ENCODE results near the gene PCSK1N.
"Not testable (repeated sequence)": the region's sequence is repeated elsewhere in the genome, so short reads cannot be mapped to it uniquely, and the experiment has no call there.

Gene PCSK1N, protein sequence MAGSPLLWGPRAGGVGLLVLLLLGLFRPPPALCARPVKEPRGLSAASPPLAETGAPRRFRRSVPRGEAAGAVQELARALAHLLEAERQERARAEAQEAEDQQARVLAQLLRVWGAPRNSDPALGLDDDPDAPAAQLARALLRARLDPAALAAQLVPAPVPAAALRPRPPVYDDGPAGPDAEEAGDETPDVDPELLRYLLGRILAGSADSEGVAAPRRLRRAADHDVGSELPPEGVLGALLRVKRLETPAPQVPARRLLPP

DNA sequence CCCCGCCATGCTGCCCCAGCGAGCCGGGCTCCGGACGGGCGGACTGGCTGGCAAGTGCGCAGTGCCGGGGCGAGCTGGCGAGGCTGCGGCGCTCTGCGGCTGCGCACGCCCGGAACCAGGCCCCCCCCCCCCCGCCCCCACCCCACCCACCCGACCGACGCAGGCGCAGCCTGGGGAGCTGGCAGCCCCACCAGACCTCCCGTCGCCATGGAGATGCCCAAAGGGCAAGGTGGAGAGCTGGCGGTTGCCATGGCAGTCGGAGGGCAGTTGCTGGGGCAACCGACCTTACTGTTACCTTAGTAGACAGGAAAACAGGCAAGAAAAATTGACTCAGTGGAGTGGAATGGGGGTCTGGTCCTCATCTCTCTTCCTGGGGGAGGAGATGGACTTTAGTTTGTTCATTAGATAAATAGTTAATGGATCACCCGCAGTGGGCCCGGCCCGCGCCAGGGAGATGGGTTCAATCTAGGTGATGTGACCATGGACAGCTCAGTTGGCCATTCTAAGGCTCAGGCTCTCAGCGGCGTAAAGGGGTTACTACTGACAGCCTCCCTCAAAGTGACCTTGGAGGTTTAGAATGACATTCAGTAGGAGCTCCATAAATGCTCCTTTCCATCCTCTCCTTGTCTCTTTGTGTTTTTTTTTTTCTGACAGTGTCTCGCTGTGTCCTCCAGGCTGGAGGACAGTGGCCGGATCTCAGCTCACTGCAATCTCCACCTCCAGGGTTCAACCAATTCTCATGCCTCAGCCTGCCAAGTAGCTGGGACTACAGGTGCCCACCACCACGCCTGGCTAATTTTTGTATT, at the start of gene PCSK1N:
TSS of gene PCSK1N (minus strand) at position 87 of the 806 bp plus-strand sequence. CDS start at position 9, 78 bp downstream.
- DNase-seq (ENCODE audit: low read depth), result no peak

DNA sequence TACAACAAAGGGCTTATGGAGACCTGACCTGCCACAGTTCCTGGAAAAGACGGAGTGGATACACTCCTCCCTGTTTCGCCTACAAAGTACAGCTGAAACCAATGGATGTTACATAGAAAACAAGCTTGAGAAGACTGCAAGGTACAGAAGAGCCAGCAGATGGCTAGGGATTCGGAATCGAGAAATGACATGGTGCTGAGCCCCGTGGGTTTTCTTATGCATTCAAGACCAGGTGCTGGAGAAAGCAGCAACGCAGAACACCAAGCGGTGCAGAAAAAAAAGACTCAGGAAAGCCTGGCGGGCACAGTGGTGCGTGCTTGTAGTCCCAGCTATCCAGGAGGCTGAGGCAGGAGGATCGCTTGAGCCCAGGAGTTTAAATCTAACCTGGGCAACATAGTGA, 48.3 kb upstream of the PCSK1N start:
- no peak for DNase-seq (ENCODE audit: low read depth)

DNA sequence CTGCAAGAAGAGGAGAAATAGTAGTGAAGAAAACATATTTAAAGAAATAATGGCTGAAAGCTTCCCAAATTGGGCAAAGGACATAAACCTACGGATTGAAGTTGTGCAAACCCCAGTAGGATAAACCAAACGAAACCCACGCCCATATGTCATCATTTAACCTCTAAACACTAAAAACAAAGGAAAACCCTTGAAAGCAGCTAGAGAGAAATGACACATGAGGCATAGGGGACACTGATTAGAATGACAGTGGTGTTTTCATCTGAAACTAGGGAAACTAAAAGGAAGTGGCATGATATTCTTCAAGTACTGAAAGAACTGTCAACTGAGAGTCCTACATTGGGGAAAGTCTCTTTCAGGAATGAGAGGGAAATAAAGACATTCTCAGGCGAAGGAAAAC, 41.5 kb upstream of the PCSK1N start:
- not testable (repeated sequence) for DNase-seq (ENCODE audit: low read depth)

DNA sequence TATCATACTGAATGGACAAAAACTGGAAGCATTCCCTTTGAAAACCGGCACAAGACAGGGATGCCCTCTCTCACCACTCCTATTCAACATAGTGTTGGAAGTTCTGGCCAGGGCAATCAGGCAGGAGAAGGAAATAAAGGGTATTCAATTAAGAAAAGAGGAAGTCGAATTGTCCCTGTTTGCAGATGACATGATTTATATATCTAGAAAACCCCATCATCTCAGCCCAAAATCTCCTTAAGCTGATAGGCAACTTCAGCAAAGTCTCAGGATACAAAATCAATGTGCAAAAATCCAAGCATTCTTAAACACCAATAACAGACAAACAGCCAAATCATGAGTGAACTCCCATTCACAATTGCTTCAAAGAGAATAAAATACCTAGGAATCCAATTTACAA, 36.6 kb upstream of the PCSK1N start:
- not testable (repeated sequence) for DNase-seq (ENCODE audit: low read depth)

DNA sequence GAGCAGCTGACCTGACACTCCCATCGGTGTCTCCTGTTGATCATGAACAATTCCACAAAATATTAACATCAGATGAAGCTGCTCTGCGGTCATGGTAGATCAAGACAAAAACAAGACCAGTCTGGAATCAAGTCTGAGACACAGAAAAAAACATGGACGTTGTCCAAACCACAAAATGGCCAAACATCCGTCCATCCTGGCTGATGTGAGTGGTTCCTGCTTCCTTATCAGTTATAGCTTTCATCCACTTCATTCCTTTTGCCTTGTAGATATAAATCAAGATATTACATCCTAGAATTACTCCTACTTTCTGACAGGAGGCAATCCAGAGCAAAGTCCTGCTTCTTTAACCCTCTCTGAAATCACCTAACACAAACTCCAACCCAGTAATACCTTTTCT, 28.8 kb upstream of the PCSK1N start:
- peak; percentile 63 for DNase-seq (ENCODE audit: low read depth)

DNA sequence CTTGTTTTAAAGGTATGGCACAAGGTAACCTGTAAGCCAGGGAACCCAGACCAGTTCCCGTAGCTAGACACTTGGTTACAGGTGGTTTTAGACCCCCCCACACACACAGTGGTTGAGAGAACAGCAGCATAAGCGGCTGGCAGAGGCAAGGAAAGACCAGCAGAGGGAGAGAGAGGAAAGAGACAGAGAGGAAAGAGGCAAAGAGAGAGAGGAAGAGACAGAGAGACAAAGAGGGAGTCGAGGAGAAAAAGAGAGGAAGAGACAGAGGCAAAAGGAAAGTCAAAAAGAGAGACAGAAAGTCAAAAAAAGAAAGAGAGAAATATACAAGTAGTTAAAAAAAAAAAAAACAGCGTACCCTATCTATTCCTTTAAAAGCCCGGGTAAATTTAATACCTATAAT, 19.5 kb upstream of the PCSK1N start:
- DNase-seq (ENCODE audit: low read depth), result no peak

DNA sequence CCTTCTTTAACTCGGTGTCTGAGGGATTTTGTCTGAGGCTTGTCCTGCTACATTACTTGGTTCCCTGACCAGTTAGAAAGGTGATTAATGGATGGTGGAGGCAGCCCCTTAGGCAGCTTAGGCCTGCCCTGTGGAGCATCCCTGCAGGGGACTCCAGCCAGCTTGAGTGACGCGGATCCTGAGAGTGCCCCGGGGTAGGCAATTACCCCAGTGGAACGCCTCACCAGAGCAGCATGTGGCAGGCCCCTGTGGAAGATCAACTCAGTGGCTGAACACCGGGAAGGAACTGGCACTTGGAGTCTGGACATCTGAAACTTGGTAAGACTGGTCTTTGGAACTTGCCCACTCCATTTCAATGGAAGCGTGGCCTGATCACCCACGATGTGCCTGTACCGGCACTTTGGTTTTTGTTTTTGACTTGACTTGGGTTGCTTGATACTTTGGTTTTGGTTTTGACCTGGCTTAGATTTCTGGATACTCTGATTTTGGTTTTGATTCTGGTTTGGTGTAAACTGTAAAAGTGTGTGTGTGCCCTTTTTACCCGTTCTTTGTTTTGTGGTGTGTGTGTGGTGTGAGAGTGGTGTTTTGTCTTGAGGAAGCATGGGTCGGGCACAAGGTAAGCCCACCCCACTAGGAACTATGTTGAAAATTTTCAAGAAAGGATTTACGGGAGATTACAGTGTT, 18.9 kb upstream of the PCSK1N start:
- DNase-seq (ENCODE audit: low read depth), result not testable (repeated sequence)

DNA sequence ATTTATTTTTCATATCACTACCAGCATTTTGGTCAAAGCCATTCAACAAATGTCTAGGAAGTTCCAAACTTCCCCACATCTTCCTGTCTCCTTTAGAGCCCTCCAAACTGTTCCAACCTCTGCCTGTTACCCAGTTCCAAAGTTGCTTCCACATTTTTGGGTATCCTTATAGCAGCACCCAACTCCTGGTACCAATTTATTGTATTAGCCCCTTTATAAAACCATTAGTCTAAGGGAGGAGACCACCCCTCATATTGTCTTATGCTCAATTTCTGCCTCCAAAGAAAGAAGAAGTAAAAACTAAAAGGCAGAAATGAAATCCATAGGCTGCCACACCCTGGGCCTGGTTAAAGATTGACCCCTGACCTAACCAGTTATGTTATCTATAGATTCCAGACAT, 18.1 kb upstream of the PCSK1N start:
- not testable (repeated sequence) for DNase-seq (ENCODE audit: low read depth)

DNA sequence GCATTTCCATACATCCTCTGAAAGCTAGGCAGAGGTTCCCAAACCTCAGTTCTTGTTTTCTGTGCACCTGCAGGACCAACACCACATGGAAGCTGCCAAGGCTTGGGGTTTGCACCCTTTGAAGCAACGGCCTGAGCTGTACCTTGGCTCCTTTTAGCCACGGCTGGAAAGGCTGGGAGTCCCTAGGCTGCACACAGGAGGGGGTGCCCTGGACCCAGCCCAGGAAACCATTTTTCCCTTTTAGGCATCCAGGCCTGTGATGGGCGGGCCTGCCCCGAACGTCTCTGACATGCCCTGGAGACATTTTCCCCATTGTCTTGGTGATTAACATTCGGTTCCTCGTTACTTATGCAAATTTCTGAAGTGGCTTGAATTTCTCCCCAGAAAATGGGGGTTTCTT, 17.4 kb upstream of the PCSK1N start:
- DNase-seq (ENCODE audit: low read depth), result no peak

DNA sequence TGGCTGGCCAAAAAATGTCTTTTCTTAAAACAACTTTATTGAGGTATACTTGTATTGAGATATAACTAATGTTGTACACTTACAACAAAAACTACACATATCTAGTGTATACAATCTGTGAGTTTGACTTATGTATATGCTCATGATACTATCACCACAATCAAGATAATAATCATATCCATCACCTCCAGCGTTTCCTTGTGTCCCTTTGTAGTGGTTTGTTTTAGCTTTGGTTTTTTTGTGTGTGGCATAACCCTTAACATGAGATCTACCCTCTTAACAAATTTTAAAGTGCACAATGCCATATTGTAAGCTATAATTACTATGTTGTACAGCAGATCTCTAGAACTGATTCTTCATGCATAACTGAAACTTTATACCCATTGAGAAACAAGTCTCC, 13.4 kb upstream of the PCSK1N start:
- no peak for DNase-seq (ENCODE audit: low read depth)

DNA sequence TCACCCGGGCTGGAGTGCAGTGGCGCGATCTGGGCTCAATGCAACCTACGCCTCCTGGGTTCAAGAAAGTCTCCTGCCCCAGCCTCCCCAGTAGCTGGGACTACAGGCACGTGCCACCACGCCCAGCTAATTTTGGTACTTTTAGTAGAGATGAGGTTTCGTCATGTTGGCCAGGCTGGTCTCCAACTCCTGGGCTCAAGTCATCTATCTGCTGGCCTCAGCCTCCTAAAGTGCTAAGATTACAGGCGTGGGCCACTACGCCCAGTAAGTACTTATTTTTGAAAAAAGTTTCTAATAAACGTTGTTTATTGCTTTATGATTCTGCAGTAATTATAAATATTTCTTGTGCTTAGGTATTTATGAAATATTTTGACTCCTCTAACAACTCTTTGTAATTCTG, 4.3 kb upstream of the PCSK1N start:
- no peak for DNase-seq (ENCODE audit: low read depth)

DNA sequence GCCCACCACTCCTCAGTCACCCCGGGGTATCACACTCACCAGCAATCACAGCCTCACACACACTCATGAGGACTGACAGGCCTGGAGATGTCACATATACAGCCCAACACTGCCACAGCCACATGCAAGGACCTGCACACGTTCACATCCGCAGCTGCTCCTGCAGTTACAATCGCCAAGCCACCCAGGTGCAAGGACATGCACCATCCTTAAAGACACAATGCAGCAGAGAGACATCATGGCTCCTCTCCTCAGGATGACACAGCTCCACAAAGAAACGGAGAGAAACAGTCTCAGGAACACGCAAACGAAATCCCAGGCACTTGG, 1.1 kb downstream of the PCSK1N start:
- DNase-seq (ENCODE audit: low read depth), result no peak

DNA sequence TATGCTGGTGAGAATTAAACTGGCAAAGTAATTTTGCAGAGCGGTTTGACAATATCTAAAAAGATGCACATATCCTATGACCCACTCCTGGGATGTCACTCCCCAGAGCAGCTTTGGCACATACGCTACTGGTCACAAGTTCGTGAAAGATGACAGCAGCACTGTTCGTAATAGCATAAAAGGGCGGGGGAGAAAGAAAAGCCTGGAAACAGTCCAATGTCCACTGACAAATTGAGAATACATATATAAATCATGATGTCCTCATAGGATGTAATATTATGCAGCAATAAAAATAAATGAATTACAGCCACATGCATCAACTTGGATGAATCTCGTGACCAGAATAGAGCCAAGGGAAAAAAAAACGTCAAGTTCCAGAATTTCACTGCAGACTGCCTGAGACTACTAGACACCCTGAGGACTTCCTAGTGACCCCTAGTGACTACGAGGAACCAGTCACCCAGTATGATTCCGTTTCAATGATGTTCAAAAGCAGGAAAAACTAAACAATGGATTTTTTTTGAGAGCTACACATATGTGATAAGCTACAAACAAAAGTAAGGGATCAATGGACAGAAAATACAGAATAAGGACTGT, 1.8 kb downstream of the PCSK1N start:
- no peak for DNase-seq (ENCODE audit: low read depth)

DNA sequence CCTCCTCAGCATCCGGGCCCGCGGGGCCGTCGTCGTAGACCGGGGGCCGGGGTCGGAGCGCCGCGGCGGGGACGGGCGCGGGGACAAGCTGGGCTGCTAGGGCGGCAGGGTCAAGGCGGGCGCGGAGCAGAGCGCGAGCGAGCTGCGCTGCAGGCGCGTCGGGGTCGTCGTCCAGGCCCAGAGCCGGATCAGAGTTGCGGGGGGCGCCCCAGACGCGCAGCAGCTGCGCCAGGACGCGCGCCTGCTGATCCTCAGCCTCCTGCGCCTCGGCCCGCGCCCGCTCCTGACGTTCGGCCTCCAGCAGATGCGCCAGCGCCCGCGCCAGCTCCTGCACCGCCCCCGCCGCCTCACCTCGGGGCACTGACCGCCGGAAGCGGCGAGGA, 3.5 kb downstream of the PCSK1N start:
- no peak for DNase-seq (ENCODE audit: low read depth)

DNA sequence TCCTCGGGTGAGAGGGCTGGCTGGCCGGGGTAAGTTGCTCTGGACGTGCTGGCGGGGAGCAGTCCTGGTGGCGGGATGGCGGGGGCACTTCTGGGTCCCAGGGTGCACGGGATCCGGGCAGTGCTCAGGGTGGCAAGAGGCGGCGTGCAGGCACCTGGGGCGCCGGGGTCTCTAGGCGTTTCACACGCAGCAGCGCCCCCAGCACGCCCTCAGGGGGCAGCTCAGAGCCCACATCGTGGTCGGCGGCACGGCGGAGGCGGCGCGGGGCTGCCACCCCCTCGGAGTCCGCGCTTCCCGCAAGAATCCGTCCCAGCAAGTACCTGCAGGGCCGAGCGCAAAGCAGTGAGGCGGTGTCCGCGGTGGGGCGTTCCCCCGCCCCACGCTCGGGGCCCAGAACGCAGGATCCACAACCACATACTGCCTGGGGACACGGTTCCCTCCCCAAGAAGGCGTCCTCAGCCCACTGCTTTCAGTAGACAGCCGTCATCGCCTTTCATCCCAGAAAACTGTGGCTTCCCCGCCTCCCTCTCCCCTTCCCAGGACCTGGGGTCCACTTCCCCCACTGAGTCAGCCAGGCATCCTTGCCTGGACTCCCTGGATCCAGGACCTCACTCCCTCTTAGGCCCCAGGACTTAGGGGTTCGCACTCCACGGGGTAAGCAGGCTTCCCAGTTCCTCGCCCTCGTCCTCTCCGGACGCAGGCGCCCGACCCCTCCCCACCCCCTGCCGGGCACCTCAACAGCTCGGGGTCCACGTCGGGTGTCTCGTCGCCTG, 4.1 kb downstream of the PCSK1N start:
- DNase-seq (ENCODE audit: low read depth), result no peak

DNA sequence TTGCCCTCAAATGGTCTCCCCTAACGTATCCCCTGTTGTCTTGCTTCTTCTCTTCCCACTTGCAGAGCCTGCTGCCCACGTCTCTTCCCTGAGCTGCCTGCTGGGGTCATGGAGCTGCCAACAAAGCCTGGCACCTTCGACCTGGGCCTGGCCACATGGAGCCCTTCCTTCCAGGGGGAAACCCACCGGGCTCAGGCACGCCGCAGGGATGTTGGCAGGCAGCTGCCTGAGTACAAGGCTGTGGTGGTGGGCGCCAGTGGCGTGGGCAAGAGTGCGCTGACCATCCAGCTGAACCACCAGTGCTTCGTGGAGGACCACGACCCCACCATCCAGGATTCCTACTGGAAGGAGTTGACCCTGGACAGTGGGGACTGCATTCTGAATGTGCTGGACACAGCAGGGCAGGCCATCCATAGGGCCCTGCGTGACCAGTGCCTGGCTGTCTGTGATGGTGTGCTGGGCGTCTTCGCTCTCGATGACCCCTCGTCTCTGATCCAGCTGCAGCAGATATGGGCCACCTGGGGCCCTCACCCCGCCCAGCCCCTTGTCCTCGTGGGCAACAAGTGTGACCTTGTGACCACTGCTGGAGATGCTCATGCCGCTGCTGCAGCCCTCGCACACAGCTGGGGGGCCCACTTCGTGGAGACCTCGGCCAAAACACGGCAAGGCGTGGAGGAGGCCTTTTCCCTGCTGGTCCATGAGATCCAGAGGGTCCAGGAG, 6.2 kb downstream of the PCSK1N start:
- DNase-seq (ENCODE audit: low read depth), result no peak

DNA sequence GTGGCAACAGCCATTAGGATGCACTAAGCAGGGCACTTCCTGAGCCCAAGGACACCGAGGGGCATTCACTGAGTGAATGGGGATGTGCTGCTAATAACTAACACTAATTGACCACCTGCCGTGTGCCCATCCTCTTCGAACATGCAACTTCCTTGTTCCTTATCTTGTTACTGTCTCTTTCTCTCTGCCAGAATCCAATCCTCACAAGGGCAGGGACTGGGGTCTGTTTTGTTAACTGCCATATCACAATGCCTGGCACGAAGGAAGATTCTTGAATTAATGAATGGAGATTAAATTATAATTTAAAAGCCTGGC, 7.8 kb downstream of the PCSK1N start:
- DNase-seq (ENCODE audit: low read depth), result no peak

DNA sequence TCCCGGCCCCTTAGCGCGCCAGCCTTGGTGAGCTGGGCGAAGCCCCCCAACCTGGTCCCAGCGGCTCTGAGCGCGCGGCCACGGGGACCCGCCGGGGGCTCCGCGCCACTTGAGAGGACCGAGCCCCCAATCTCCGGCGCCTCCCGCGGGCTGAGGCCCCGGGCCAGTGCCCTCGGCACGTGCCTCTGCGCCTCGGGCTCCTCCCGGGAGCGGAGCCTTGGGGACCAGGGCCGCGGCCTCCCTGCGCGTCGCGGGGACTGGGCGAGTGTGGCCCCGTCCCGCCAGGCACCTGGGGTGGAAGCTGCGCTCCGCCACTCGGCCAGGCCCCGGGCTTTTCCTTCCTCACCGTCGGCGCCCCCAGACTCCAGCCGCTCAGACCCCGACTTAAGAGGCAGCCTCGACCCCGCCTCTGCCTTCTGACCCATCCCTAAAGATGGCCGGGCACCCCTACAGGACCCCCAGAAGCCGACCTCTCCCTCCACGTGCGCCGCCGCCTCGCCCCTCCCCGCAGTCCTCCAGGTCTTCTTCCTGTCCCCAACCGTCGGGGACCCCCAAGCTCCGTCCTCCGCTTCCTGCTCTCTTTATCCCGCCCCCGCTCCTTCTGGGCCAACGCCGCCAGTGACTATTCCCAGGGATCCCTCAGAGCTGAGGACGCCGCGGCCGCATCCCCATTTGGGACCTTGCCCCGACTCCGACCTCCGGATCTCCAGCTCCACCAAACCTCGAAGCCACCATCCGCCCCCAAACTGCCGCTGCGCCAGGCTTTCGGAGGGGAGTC, 8.3 kb downstream of the PCSK1N start:
- no peak for DNase-seq (ENCODE audit: low read depth)

DNA sequence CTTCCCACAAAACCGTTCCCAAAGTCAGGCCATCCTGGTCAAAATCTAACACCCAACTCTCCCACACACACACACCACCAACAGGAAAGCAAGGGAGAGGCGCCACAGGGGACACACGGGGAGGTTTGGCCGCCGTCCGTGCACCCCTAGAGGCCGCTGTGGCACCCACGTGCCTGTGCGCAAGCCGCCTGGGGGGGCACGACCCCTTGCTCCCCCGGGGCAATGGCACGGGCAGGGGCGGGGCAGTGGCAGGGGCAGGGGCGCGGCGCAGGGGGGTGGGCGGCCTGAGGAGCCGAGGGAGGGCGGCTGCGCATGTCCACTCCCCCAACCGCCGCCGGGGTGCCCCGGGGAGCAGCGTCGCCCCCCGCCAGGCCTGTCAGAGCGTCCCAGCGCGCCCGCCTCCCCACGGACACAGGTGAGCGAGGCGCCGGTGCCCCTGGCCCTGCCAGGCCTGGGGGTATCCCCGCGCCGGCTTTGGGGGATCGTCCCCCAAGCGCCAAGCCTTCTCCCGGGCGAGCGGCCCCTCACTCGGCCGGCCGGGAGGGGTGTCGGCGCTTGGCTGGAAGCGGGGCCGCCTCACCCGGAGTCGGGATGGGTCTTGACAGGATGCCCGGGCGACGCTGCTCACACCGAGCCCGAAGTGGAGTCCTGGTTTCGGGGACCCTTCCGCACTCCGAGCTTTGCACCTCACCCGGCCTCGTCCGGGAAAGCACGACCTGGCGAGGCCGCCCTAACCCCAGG, 9.1 kb downstream of the PCSK1N start, which contains the start of gene ERAS:
TSS of gene ERAS (plus strand) at position 379 of the 741 bp plus-strand sequence. CDS start 2,611 bp downstream, outside the sequence.
- no peak for DNase-seq (ENCODE audit: low read depth)

DNA sequence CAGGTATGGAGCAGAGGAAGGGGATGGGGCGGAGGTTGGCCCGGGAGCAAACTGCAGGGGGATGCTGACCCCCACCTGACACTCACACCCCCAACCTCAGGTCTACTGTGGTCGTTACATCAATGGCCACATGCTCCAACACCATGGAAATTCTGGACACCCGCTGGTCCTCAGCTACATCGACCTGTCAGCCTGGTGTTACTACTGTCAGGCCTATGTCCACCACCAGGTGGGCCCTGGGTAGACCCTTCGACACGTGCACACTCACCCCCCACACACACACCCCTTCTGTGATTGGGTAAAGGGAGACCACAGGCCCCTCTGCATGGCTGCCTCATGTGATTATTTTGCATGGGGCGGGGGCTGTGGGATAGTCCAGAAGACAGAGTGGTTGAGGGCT, 11.3 kb downstream of the PCSK1N start:
- DNase-seq (ENCODE audit: low read depth), result no peak

Data from non-pigmented ciliary epithelial cell (primary cell).